Measurements from ENCODE around the gene CEP41.

Gene CEP41

GRCh38 chr7:130369110-130369711, 71.6 kb downstream of the CEP41 start:
- DNase-seq (ENCODE audit: low spot score), result no peak

- no peak for DNase-seq (ENCODE audit: low spot score)
Measured at GRCh38 chr7:130367836-130368746, 72.7 kb downstream of the CEP41 start.

GRCh38 chr7:130367088-130367755, 73.6 kb downstream of the CEP41 start:
- no peak for DNase-seq (ENCODE audit: low spot score)

- DNase-seq (ENCODE audit: low spot score), result no peak
Measured at GRCh38 chr7:130366564-130366963, 74.3 kb downstream of the CEP41 start.

- peak; percentile 71 for DNase-seq (ENCODE audit: low spot score)
Measured at GRCh38 chr7:130365511-130366441, 75.0 kb downstream of the CEP41 start.

- no peak for DNase-seq (ENCODE audit: low spot score)
Measured at GRCh38 chr7:130365088-130365487, 75.7 kb downstream of the CEP41 start.

GRCh38 chr7:130364451-130364850, 76.4 kb downstream of the CEP41 start:
- no peak for DNase-seq (ENCODE audit: low spot score)

- no peak for DNase-seq (ENCODE audit: low spot score)
Measured at GRCh38 chr7:130363026-130363847, 77.6 kb downstream of the CEP41 start.

- DNase-seq (ENCODE audit: low spot score), result no peak
Measured at GRCh38 chr7:130362251-130362816, 78.5 kb downstream of the CEP41 start.

GRCh38 chr7:130361681-130362080, 79.1 kb downstream of the CEP41 start:
- no peak for DNase-seq (ENCODE audit: low spot score)

- DNase-seq (ENCODE audit: low spot score), result no peak
Measured at GRCh38 chr7:130360518-130360917, 80.3 kb downstream of the CEP41 start.

GRCh38 chr7:130359276-130359857, 81.4 kb downstream of the CEP41 start:
- DNase-seq (ENCODE audit: low spot score), result no peak

- no peak for DNase-seq (ENCODE audit: low spot score)
Measured at GRCh38 chr7:130358471-130358870, 82.3 kb downstream of the CEP41 start.

GRCh38 chr7:130356876-130357611, 83.8 kb downstream of the CEP41 start:
- DNase-seq (ENCODE audit: low spot score), result no peak

GRCh38 chr7:130356121-130356875, 84.5 kb downstream of the CEP41 start:
- no peak for DNase-seq (ENCODE audit: low spot score)

- no peak for DNase-seq (ENCODE audit: low spot score)
Measured at GRCh38 chr7:130353196-130353595, 87.6 kb downstream of the CEP41 start.

- no peak for DNase-seq (ENCODE audit: low spot score)
Measured at GRCh38 chr7:130352194-130353074, 88.4 kb downstream of the CEP41 start.

- DNase-seq (ENCODE audit: low spot score), result no peak
Measured at GRCh38 chr7:130351791-130352090, 89.1 kb downstream of the CEP41 start.

All from cerebellar cortex (tissue), 1 donor.